Activated T-cell treated with anti-CD3 and anti-CD28 coated beads, Interleukin-2, amount 50 U/mL, for 1 hour (primary cell): Measurements from ENCODE around the gene SLC25A21.
"Not testable (repeated sequence)": the region's sequence is repeated elsewhere in the genome, so short reads cannot be mapped to it uniquely, and the experiment has no call there.

Experiments
- DNase-seq: peaks from one replicate; pipeline ENCODE4 v3.0.0-alpha.2; 2020

Gene SLC25A21

DNA sequence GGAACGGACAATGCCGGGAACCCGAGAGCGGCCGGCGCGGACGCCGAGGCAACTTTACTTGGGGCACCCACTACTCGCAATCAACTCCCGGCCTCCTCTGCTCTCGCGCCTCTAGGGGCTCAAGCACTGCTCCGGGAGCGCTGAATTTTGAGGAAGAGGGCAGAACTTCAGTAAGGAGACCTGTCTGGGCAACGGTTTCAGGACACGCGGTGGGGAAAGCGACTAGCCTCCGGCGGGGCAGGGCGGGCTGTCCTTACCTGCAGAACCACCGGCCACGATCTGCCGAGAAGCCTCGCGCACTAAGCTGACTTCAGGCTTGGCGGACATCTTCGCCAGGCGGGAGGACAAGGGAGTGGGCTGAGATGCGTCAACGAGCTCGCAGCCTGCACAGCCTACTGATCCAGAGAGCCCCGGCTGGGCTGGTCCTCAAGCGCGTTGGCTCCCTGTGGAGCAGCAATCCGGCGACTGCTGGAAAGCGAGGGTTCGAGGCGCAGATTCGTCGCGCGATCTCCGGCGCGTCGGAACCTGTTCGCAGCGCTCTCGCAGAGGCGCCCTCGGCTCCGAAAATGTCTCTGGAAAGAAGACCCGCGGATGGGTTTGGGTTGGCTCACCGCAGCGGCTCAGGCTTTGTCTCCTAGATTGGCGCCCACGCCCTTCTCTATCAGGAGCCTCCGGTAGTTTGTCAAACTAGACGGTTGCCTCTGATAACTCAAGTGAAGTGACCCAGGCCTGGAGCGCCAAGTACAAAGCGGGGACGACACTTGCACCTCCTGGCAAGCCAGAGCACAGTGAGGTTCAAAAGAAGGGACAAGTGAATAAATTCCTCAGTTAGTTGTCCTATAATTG lies at the start of gene SLC25A21:
Gene SLC25A21, minus strand, starts transcription at position 583 of the 846 bp plus-strand sequence.
- DNase-seq, result no peak

- no peak for DNase-seq
Measured at GRCh38 chr14:37221073-37221472, 48.7 kb upstream of the SLC25A21 start.

DNA sequence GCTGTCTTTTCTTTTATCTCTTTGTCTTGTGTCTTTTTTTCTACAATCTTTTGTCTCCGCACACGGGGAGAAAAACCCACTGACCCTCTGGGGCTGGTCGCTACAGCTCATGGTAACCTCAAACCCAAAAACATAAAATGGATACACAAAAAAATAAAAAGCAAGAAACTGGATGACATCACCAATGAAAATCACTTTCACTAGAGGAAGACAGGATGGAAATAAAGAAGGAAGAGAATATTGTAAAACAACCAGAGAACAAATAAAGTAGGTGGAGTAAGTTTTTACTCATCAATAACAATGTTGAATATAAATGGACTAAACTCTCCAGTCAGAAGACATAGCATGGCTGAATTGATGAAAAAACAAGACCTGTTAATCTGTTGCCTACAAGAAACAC lies 42.9 kb upstream of the SLC25A21 start:
- no peak for DNase-seq

GRCh38 chr14:37213016-37213415 lies 40.6 kb upstream of the SLC25A21 start:
- DNase-seq, result no peak

- DNase-seq, result no peak
Measured at GRCh38 chr14:37210448-37210847, 38.0 kb upstream of the SLC25A21 start.

- DNase-seq, result not testable (repeated sequence)
Measured at GRCh38 chr14:37209617-37210016, 37.2 kb upstream of the SLC25A21 start.

- not testable (repeated sequence) for DNase-seq
Measured at GRCh38 chr14:37205623-37206605, 33.5 kb upstream of the SLC25A21 start.

DNA sequence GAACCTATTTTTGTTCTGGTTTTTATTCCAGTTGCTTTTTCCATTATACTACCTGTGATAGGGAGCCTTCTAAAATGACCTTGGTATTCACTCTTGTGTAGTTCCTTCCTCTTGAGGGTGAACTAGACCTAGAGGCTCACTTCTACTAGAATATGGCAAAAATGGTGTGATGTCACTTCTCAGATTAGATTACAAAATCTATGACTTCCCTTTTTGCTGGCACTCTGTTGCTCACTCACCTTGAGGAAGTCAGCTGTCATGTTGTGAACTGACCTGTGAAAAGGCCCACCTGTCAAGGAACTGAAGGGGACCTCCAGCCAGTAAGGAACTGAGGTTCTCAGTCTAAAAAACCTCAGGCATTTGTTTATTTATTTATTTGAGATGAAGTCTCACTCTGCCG lies 31.0 kb upstream of the SLC25A21 start:
- no peak for DNase-seq

DNA sequence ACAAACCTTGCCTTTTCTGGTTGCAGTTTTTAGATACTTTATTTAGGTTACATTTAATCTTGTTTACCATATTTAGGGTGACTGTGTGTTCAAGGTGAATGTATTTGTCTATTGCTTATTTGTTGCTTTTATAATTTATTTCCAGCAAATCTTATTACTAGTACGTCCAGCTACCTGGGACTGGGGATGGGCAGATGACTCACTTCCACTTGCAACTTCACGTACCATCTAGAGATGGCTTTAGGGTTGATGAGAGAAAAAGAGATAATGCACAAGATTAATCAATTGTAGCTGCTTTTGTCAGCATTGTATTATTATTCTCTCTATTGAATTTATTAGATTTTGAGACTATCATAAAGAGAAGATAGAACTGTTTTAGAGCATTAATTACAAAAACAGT lies 30.4 kb upstream of the SLC25A21 start:
- no peak for DNase-seq

DNA sequence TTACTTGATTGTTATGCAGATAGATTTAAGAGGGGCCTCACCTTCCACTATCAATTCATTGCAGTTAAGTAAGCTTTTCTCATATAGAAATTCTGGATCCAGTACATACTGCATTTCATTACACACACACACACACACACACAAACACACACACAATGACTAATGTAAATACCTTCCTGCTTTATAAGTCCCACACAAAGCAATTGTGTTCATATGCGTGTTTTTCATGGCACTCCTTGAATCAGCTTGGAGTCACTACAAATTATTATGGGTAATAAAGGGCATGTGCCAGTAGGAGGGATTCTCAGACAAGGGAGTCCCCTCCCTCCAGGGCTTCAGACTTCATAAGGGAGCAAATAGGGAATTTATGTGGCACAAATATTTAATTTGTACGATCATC lies 29.9 kb upstream of the SLC25A21 start:
- DNase-seq, result no peak

GRCh38 chr14:37201724-37202123 lies 29.3 kb upstream of the SLC25A21 start:
- no peak for DNase-seq

GRCh38 chr14:37198907-37199306 lies 26.5 kb upstream of the SLC25A21 start:
- no peak for DNase-seq

DNA sequence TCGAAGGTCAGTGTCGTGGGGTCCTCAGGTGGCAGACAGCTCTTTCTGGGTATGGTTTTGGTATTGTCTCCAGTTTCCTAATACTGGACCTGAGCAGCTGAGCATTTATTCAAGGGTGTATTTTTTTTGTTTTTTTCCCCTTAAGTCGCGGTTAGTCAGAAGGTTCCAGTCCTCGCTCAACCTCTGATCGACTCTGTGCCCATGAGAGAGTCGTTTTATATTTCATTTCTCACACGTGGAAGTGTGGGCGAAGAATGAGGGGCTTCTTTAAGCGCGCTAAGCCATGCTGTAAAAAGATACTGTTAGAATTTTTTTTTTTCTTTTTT lies 25.8 kb upstream of the SLC25A21 start:
- no peak for DNase-seq

DNA sequence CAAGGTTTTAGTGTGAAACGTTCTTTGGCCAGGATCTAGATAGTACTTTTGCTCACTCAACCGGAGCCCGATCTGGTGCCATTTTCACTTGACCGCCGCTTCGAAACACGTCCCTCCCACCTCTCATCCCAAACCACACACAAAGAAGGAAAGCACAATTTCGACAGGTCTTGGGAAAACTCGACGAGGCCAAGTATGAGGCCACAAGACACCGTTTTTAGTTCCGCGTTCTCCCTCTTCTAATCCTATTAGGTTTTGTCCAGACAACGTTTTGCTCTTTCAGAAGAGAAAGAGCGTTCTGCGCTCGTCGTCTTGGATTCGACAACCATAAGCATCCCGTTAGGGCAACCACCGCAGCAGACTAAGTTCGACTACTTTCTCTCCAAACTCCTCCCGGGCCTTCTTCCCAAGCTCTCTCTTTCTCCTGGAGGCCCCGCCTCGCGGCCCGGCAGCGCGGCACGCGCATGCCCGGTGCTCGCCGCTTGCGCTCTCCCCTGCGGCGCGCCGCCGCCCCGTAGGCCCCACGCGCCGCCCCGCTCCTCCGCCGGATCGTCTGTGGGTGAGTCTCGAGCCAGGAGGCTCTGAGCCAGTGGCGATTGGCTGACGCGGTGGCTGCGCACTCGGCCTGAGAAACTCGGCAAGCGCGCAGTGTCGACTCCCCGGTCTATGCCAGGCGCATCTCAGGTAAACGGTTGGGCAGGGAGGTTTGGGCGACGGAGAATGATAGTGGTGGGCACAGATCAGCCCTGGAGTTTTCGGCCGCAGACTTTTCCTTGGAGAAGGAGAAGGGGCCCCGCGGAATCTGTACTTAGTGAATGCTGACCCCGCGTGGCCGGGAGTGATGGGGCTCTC lies 25.2 kb upstream of the SLC25A21 start, which contains the start of gene MIPOL1:
Gene MIPOL1, plus strand, starts transcription at position 517 of the 852 bp plus-strand sequence. CDS start 49,952 bp downstream, outside the sequence.
- no peak for DNase-seq

GRCh38 chr14:37196604-37197420 lies 24.4 kb upstream of the SLC25A21 start:
- DNase-seq, result no peak

DNA sequence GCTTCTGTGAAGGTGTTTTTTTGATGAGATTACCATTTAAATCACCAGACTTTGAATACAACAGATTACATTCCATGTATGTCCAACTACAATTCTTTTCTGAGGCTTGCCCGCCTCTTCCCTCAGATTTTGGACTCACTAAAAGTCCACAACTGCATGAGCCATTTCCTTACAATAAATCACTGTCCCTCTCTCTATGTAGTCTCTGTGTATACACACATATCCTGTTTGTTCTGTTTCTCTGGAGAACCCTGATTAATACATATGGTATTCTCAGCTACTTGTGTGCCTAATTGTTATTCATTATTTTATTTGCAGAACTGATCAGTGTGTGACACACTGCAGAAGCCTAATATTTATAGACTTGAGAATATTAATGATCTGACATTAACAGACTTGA lies 22.9 kb upstream of the SLC25A21 start:
- DNase-seq, result no peak

DNA sequence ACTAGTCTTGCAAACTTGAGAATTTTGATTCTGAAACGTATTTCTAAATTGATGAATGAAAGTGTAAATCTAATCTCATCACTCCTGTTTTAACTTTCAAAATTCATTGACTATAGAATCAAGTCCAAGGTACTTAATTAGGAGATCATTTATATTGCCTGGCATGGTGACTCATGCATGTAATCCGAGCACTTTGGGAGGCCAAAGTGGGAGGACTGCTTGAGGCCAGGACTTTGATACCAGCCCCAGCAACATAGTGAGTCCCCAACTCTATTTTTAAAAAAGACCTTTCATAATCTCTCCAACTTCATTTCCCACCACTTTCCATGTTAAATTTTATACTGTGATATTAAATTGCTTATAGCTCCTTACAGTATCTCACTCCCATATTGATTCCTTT lies 22.3 kb upstream of the SLC25A21 start:
- no peak for DNase-seq

- not testable (repeated sequence) for DNase-seq
Measured at GRCh38 chr14:37189733-37190132, 17.3 kb upstream of the SLC25A21 start.

DNA sequence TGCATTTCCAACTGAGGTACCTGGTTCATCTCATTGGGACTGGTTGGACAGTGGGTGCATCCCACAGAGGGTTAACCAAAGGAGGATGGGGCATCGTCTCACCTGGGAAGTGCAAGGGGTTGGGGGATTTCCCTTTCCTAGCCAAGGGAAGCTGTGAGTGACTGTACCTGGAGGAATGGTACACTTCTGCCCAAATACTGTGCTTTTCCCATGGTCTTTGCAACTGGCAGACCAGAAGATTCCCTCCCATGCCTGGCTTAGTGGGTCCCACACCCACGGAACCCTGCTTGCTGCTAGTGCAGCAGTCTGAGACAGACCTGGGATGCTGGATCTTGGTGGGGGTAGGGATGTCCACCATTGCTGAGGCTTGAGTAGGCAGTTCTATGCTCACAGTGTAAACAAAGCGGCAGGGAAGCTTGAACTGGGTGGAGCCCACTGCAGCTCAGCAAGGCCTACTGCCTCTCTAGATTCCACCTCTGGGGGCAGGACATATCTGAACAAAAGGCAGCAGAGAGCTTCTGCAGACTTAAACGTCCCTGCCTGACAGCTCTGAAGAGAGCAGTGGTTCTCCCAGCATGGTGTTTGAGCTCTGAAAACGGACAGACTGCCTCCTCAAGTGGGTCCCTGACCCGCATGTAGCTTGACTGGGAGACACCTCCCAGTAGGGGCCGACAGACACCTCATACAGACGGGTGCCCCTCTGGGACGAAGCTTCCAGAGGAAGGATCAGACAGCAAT lies 15.6 kb upstream of the SLC25A21 start:
- DNase-seq, result not testable (repeated sequence)

- no peak for DNase-seq
Measured at GRCh38 chr14:37187294-37187693, 14.9 kb upstream of the SLC25A21 start.

DNA sequence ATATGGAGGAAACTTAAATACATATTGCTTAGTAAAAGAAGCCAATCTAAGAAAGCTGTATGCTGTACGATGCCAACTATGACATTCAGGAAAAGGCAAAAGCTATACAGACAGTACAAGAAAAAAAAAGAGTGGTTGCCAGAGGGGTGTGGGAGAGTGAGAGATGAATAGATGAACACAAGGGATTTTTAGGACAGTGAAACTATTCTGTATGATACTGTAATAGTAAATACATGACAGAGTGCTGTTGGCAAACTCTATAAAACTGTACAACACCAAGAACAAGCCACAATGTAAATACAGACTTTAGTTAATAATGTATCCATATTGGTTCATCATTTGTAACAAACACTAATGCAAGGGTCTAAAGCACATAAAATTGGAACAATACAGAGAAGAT lies 14.5 kb upstream of the SLC25A21 start:
- DNase-seq, result no peak
